Measurements from ENCODE around the gene MEF2A. TPM values are rescaled to one million over a fixed set of nuclear protein-coding genes. Genes with fewer than 3 reads are reported as not detected.

Gene MEF2A
- total RNA-seq, 8 experiments from 2014 or later: 12.9 to 65.4 (median 30.9) TPM

- 76 to 100% (median 87%) methylated on average over 1 to 4 of the region's 5 CpGs; no CpG with 5 or more reads in 3 of the 10 experiments for WGBS, 10 experiments
- in situ Hi-C loops (cut with MboI; ENCODE audit: low pct_unique_long_range_greater_than_20kb in 2 of 9, low sequenced_read_pairs in 9 of 9, unreplicated experiment in 9 of 9): loop anchor here in 1 of 9 experiments (25.0 kb wide), 1 partner anchor 138 kb away; no protein-coding TSS in a partner anchor
- Histone ChIP-seq H3K27ac (no peak overlapping the region), H3K4me1 (replicated peaks in 1 of 2) (no peaks in the 10 kb centered on the region), H3K4me3 (no peak overlapping the region)
- ATAC-seq (replicated peaks in 6 of 8): no peak
Measured at GRCh38 chr15:99550077-99550476, 15.7 kb upstream of the MEF2A start.

GRCh38 chr15:99552111-99552510, 13.7 kb upstream of the MEF2A start:
- no peak overlapping the region for H3K4me3 ChIP-seq
- in situ Hi-C loops (cut with MboI; ENCODE audit: low pct_unique_long_range_greater_than_20kb in 2 of 9, low sequenced_read_pairs in 9 of 9, unreplicated experiment in 9 of 9): loop anchor here in 1 of 9 experiments (25.0 kb wide), 1 partner anchor 140 kb away; no protein-coding TSS in a partner anchor
- no peak overlapping the region for H3K27ac ChIP-seq
- 67 to 100% (median 96%) methylated on average over 1 to 2 of the region's 2 CpGs; no CpG with 5 or more reads in 2 of the 10 experiments for WGBS, 10 experiments
- H3K4me1 ChIP-seq (replicated peaks in 1 of 2): no peaks in the 10 kb centered on the region
- no peak for ATAC-seq (replicated peaks in 6 of 8)

- peak in 2 of 8 experiments; percentile 56 to 86 for ATAC-seq (replicated peaks in 6 of 8)
- Histone ChIP-seq H3K27ac (no peak overlapping the region), H3K4me1 (replicated peaks in 1 of 2) (no peaks in the 10 kb centered on the region), H3K4me3 (no peak overlapping the region)
- 20 to 86% (median 66%) methylated on average over 1 to 5 of the region's 5 CpGs for WGBS, 10 experiments
- in situ Hi-C loops (cut with MboI; ENCODE audit: low pct_unique_long_range_greater_than_20kb in 2 of 9, low sequenced_read_pairs in 9 of 9, unreplicated experiment in 9 of 9): loop anchor here in 1 of 9 experiments (25.0 kb wide), 1 partner anchor 143 kb away; no protein-coding TSS in a partner anchor
Measured at GRCh38 chr15:99554880-99555488, 10.8 kb upstream of the MEF2A start.

GRCh38 chr15:99556011-99556410, 9.8 kb upstream of the MEF2A start:
- no peak overlapping the region for H3K4me3 ChIP-seq
- no peak for ATAC-seq (replicated peaks in 6 of 8)
- H3K4me1 ChIP-seq (replicated peaks in 1 of 2): no peaks in the 10 kb centered on the region
- WGBS, 10 experiments: 40 to 94% (median 60%) methylated on average over 1 to 5 of the region's 5 CpGs; no CpG with 5 or more reads in 4 of the 10 experiments
- in situ Hi-C loops (cut with MboI; ENCODE audit: low pct_unique_long_range_greater_than_20kb in 2 of 9, low sequenced_read_pairs in 9 of 9, unreplicated experiment in 9 of 9): loop anchor here in 1 of 9 experiments (25.0 kb wide), 1 partner anchor 144 kb away; no protein-coding TSS in a partner anchor
- H3K27ac ChIP-seq: no peak overlapping the region

GRCh38 chr15:99556578-99556977, 9.2 kb upstream of the MEF2A start:
- Histone ChIP-seq H3K4me1 (replicated peaks in 1 of 2) (no peaks in the 10 kb centered on the region), H3K27ac (no peak overlapping the region), H3K4me3 (no peak overlapping the region)
- 57 to 100% (median 83%) methylated on average over 1 to 4 of the region's 4 CpGs; no CpG with 5 or more reads in 1 of the 10 experiments for WGBS, 10 experiments
- no peak for ATAC-seq (replicated peaks in 6 of 8)
- in situ Hi-C loops (cut with MboI; ENCODE audit: low pct_unique_long_range_greater_than_20kb in 2 of 9, low sequenced_read_pairs in 9 of 9, unreplicated experiment in 9 of 9): loop anchor here in 1 of 9 experiments (25.0 kb wide), 1 partner anchor 144 kb away; no protein-coding TSS in a partner anchor

GRCh38 chr15:99558084-99558483, 7.7 kb upstream of the MEF2A start:
- 60 to 100% (median 93%) methylated on average over 1 to 3 of the region's 3 CpGs; no CpG with 5 or more reads in 3 of the 10 experiments for WGBS, 10 experiments
- no peaks in the 10 kb centered on the region for H3K4me1 ChIP-seq (replicated peaks in 1 of 2)
- no peak overlapping the region for H3K4me3 ChIP-seq
- ATAC-seq (replicated peaks in 6 of 8): no peak
- in situ Hi-C loops (cut with MboI; ENCODE audit: low pct_unique_long_range_greater_than_20kb in 2 of 9, low sequenced_read_pairs in 9 of 9, unreplicated experiment in 9 of 9): loop anchor here in 1 of 9 experiments (25.0 kb wide), 1 partner anchor 146 kb away; no protein-coding TSS in a partner anchor
- H3K27ac ChIP-seq: no peak overlapping the region

- Histone ChIP-seq H3K4me1 (replicated peaks in 1 of 2) (no peaks in the 10 kb centered on the region), H3K27ac (no peak overlapping the region), H3K4me3 (no peak overlapping the region)
- WGBS, 10 experiments: 0 to 85% (median 46%) methylated on average over 1 to 3 of the region's 3 CpGs; no CpG with 5 or more reads in 2 of the 10 experiments
- in situ Hi-C loops (cut with MboI; ENCODE audit: low pct_unique_long_range_greater_than_20kb in 2 of 9, low sequenced_read_pairs in 9 of 9, unreplicated experiment in 9 of 9): loop anchor here in 1 of 9 experiments (25.0 kb wide), 1 partner anchor 146 kb away; no protein-coding TSS in a partner anchor
- no peak for ATAC-seq (replicated peaks in 6 of 8)
Measured at GRCh38 chr15:99558571-99558970, 7.2 kb upstream of the MEF2A start.

- WGBS, 10 experiments: 70 to 100% (median 94%) methylated on average over 2 to 10 of the region's 10 CpGs; no CpG with 5 or more reads in 1 of the 10 experiments
- H3K4me1 ChIP-seq (replicated peaks in 1 of 2): peaks cover 7 to 8% of the 10 kb centered on the region in 2 donors
- no peak overlapping the region for H3K27ac ChIP-seq
- no peak overlapping the region for H3K4me3 ChIP-seq
- no peak for ATAC-seq (replicated peaks in 6 of 8)
- in situ Hi-C loops (cut with MboI; ENCODE audit: low pct_unique_long_range_greater_than_20kb in 2 of 9, low sequenced_read_pairs in 9 of 9, unreplicated experiment in 9 of 9): loop anchor here in 1 of 9 experiments (25.0 kb wide), 1 partner anchor 149 kb away; no protein-coding TSS in a partner anchor
Measured at GRCh38 chr15:99561476-99562230, 4.1 kb upstream of the MEF2A start.

- in situ Hi-C loops (cut with MboI; ENCODE audit: low pct_unique_long_range_greater_than_20kb in 2 of 9, low sequenced_read_pairs in 9 of 9, unreplicated experiment in 9 of 9): loop anchor here in 1 of 9 experiments (25.0 kb wide), 1 partner anchor 150 kb away; no protein-coding TSS in a partner anchor
- peaks cover 7 to 8% of the 10 kb centered on the region in 2 donors for H3K4me1 ChIP-seq (replicated peaks in 1 of 2)
- no peak overlapping the region for H3K27ac ChIP-seq
- 80 to 100% (median 90%) methylated on average over 1 to 2 of the region's 2 CpGs; no CpG with 5 or more reads in 7 of the 10 experiments for WGBS, 10 experiments
- no peak overlapping the region for H3K4me3 ChIP-seq
- no peak for ATAC-seq (replicated peaks in 6 of 8)
Measured at GRCh38 chr15:99562238-99562637, 3.5 kb upstream of the MEF2A start.

- in situ Hi-C loops (cut with MboI; ENCODE audit: low pct_unique_long_range_greater_than_20kb in 2 of 9, low sequenced_read_pairs in 9 of 9, unreplicated experiment in 9 of 9): loop anchor here in 1 of 9 experiments (25.0 kb wide), 1 partner anchor 152 kb away; no protein-coding TSS in a partner anchor
- ATAC-seq (replicated peaks in 6 of 8): peak in 2 of 8 experiments; percentile 13 to 22
- peak overlapping the region; percentile 59 to 86 (median 65) for H3K4me3 ChIP-seq
- peak overlapping the region; percentile 94 to 95 for H3K27ac ChIP-seq
- 20 to 81% (median 70%) methylated on average over 1 to 7 of the region's 11 CpGs; no CpG with 5 or more reads in 3 of the 10 experiments for WGBS, 10 experiments
- peaks cover 9 to 24% of the 10 kb centered on the region in 2 donors for H3K4me1 ChIP-seq (replicated peaks in 1 of 2)
Measured at GRCh38 chr15:99564221-99565048, 1.3 kb upstream of the MEF2A start.

- in situ Hi-C loops (cut with MboI; ENCODE audit: low pct_unique_long_range_greater_than_20kb in 2 of 9, low sequenced_read_pairs in 9 of 9, unreplicated experiment in 9 of 9): loop anchor here in 1 of 9 experiments (25.0 kb wide), 1 partner anchor 153 kb away; no protein-coding TSS in a partner anchor
- 10 to 60% (median 35%) methylated on average over 2 to 3 of the region's 22 CpGs; no CpG with 5 or more reads in 6 of the 10 experiments for WGBS, 10 experiments
- Histone ChIP-seq H3K27ac (peak overlapping the region; percentile 94 to 95), H3K4me1 (replicated peaks in 1 of 2) (peaks cover 9 to 24% of the 10 kb centered on the region in 2 donors), H3K4me3 (peak overlapping the region; percentile 59 to 86 (median 65))
- ATAC-seq (replicated peaks in 6 of 8): no peak
Measured at GRCh38 chr15:99565049-99565298, 810 bp upstream of the MEF2A start.

Data from motor neuron (in vitro differentiated cells).